ENCODE results near the gene RAB3IP. TPM values are rescaled to one million over a fixed set of nuclear protein-coding genes. Genes with fewer than 3 reads are reported as not detected.
"Not testable (repeated sequence)": the region's sequence is repeated elsewhere in the genome, so short reads cannot be mapped to it uniquely, and the experiment has no call there.

RAB3IP gene
- total RNA-seq, 1 experiment from 2014 or later, result 82.5 TPM

- no peaks in the 10 kb centered on the region for H3K4me1 ChIP-seq
- no peaks in the 10 kb centered on the region for H3K9me3 ChIP-seq
- intact Hi-C loops (cut with micrococcal nuclease; ENCODE audit: unreplicated experiment), result no loop called here
- Mint-ChIP-seq H3K36me3 (ENCODE audit: insufficient read depth, unreplicated experiment) (no peaks in the 10 kb centered on the region), H3K4me1 (ENCODE audit: low read depth, unreplicated experiment) (no peaks in the 10 kb centered on the region), H3K9me3 (ENCODE audit: unreplicated experiment) (no peaks in the 10 kb centered on the region), H3K27me3 (ENCODE audit: insufficient read depth, unreplicated experiment) (no peaks in the 10 kb centered on the region), H3K4me3 (ENCODE audit: unreplicated experiment) (no peak overlapping the region), H3K27ac (ENCODE audit: unreplicated experiment) (no peak overlapping the region)
- no peaks in the 10 kb centered on the region for H3K36me3 ChIP-seq (ENCODE audit: control insufficient read depth, insufficient read depth, low read length)
- BruUV-seq (replicated peaks), result no TSS peak
- no peak for DNase-seq
- no peak for TF ChIP-seq CTCF (IDR thresholded peaks at IDR 0.05; ENCODE audit: insufficient read depth in 1 of 2, low read depth in 1 of 2, low read length in 1 of 2, severe bottlenecking in 1 of 2, unreplicated experiment in 1 of 2)
- H3K4me3 ChIP-seq (ENCODE audit: low read depth, low read length), result no peak overlapping the region
- ChIA-PET CTCF (no interaction called here), POLR2A (no interaction called here)
- no peaks in the 10 kb centered on the region for H3K27me3 ChIP-seq (replicated peaks; ENCODE audit: control insufficient read depth, insufficient read depth, low read length)
These were observed 106.2 kb downstream of the RAB3IP start for GRCh38 chr12:69844836-69845235.

GRCh38 chr12:69846976-69847375 lies 108.3 kb downstream of the RAB3IP start:
- ChIA-PET POLR2A (no interaction called here), CTCF (no interaction called here)
- Histone ChIP-seq H3K36me3 (ENCODE audit: control insufficient read depth, insufficient read depth, low read length) (no peaks in the 10 kb centered on the region), H3K9me3 (no peaks in the 10 kb centered on the region), H3K27me3 (replicated peaks; ENCODE audit: control insufficient read depth, insufficient read depth, low read length) (no peaks in the 10 kb centered on the region), H3K4me1 (no peaks in the 10 kb centered on the region), H3K4me3 (ENCODE audit: low read depth, low read length) (no peak overlapping the region)
- Mint-ChIP-seq H3K4me3 (ENCODE audit: unreplicated experiment) (no peak overlapping the region), H3K27me3 (ENCODE audit: insufficient read depth, unreplicated experiment) (no peaks in the 10 kb centered on the region), H3K9me3 (ENCODE audit: unreplicated experiment) (no peaks in the 10 kb centered on the region), H3K27ac (ENCODE audit: unreplicated experiment) (no peak overlapping the region), H3K36me3 (ENCODE audit: insufficient read depth, unreplicated experiment) (no peaks in the 10 kb centered on the region), H3K4me1 (ENCODE audit: low read depth, unreplicated experiment) (no peaks in the 10 kb centered on the region)
- intact Hi-C loops (cut with micrococcal nuclease; ENCODE audit: unreplicated experiment), result no loop called here
- no peak for DNase-seq
- no TSS peak for BruUV-seq (replicated peaks)
- no peak for TF ChIP-seq CTCF (IDR thresholded peaks at IDR 0.05; ENCODE audit: insufficient read depth in 1 of 2, low read depth in 1 of 2, low read length in 1 of 2, severe bottlenecking in 1 of 2, unreplicated experiment in 1 of 2)

- POLR2A ChIA-PET, result no interaction called here
- H3K4me1 ChIP-seq, result no peaks in the 10 kb centered on the region
- CTCF ChIA-PET, result no interaction called here
- Mint-ChIP-seq H3K36me3 (ENCODE audit: insufficient read depth, unreplicated experiment) (no peaks in the 10 kb centered on the region), H3K27me3 (ENCODE audit: insufficient read depth, unreplicated experiment) (no peaks in the 10 kb centered on the region), H3K4me1 (ENCODE audit: low read depth, unreplicated experiment) (no peaks in the 10 kb centered on the region), H3K4me3 (ENCODE audit: unreplicated experiment) (no peak overlapping the region), H3K9me3 (ENCODE audit: unreplicated experiment) (no peaks in the 10 kb centered on the region), H3K27ac (ENCODE audit: unreplicated experiment) (no peak overlapping the region)
- TF ChIP-seq CTCF (IDR thresholded peaks at IDR 0.05; ENCODE audit: insufficient read depth in 1 of 2, low read depth in 1 of 2, low read length in 1 of 2, severe bottlenecking in 1 of 2, unreplicated experiment in 1 of 2), result no peak
- H3K27me3 ChIP-seq (replicated peaks; ENCODE audit: control insufficient read depth, insufficient read depth, low read length), result no peaks in the 10 kb centered on the region
- no TSS peak for BruUV-seq (replicated peaks)
- intact Hi-C loops (cut with micrococcal nuclease; ENCODE audit: unreplicated experiment), result no loop called here
- DNase-seq, result no peak
- no peak overlapping the region for H3K4me3 ChIP-seq (ENCODE audit: low read depth, low read length)
- no peaks in the 10 kb centered on the region for H3K36me3 ChIP-seq (ENCODE audit: control insufficient read depth, insufficient read depth, low read length)
- H3K9me3 ChIP-seq, result no peaks in the 10 kb centered on the region; the same call in 1 of the 2 replicates
These were observed 113.3 kb downstream of the RAB3IP start for GRCh38 chr12:69851976-69852375.

GRCh38 chr12:69853176-69853961 lies 114.7 kb downstream of the RAB3IP start:
- H3K4me3 ChIP-seq (ENCODE audit: low read depth, low read length); H3K9me3 ChIP-seq; DNase-seq; CTCF ChIA-PET; H3K27me3 ChIP-seq (replicated peaks; ENCODE audit: control insufficient read depth, insufficient read depth, low read length); H3K4me1 Mint-ChIP-seq (ENCODE audit: low read depth, unreplicated experiment); H3K4me1 ChIP-seq; POLR2A ChIA-PET; BruUV-seq (replicated peaks); H3K36me3 Mint-ChIP-seq (ENCODE audit: insufficient read depth, unreplicated experiment); H3K9me3 Mint-ChIP-seq (ENCODE audit: unreplicated experiment); H3K4me3 Mint-ChIP-seq (ENCODE audit: unreplicated experiment); H3K27me3 Mint-ChIP-seq (ENCODE audit: insufficient read depth, unreplicated experiment); H3K36me3 ChIP-seq (ENCODE audit: control insufficient read depth, insufficient read depth, low read length); intact Hi-C loops (cut with micrococcal nuclease; ENCODE audit: unreplicated experiment); H3K27ac Mint-ChIP-seq (ENCODE audit: unreplicated experiment): not testable (repeated sequence)

Data from Caco-2 (cell line).